ENCODE data around the gene DISC1.

DNA sequence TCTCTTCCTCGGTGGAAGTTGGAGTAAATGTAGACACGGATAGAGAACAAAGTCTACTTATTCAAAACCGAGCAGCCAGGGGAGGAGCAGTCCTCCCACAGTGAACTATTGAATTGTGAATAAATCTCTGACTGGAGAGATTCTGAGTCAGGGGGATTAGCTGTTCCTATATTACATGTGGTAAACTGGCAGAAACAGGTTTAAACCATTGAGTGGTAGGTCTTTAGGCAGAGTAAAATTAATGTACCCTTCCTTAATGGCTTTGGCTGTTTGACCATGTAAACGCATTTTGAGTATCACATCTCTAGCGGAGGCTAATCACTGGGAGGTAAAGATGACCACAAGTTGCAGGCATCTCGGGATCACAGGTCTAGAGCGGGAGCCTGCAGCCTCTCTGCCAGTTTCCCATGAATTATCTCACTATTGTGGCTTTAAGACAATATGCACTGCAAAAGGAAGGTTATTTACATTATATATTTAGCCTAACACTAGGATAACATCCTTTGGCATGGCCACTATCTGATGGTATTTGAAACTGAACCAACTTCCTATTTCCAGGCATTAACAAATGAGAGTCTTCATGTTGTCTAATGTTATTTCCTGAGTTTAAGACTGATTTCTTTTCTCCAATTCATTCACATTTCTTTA lies 7.9 kb upstream of the DISC1 start:
- TF ChIP-seq TAF1 (IDR thresholded peaks at IDR 0.05; ENCODE audit: low read depth, low read length) (no peak), POLR2A (IDR thresholded peaks at IDR 0.05; ENCODE audit: low read depth, low read length) (no peak), SPI1 (IDR thresholded peaks at IDR 0.05; ENCODE audit: low read depth, low read length) (no peak)

Measured in GM12891 (cell line).